HG03558 (cell line): Measurements from ENCODE around the gene NHEJ1.
A peak's percentile ranks its signal among the peaks of the same experiment; 100 is the strongest.

Source experiments
- ATAC-seq: cut with Tn5 transposase; IDR thresholded peaks from one replicate; pipeline ENCODE4 v1.9.1; 2021; ENCODE audit warnings: moderate number of reproducible peaks; ENCODE audit not compliant: unreplicated experiment; ENCODE audit errors: extremely low read depth

The NHEJ1 gene

DNA sequence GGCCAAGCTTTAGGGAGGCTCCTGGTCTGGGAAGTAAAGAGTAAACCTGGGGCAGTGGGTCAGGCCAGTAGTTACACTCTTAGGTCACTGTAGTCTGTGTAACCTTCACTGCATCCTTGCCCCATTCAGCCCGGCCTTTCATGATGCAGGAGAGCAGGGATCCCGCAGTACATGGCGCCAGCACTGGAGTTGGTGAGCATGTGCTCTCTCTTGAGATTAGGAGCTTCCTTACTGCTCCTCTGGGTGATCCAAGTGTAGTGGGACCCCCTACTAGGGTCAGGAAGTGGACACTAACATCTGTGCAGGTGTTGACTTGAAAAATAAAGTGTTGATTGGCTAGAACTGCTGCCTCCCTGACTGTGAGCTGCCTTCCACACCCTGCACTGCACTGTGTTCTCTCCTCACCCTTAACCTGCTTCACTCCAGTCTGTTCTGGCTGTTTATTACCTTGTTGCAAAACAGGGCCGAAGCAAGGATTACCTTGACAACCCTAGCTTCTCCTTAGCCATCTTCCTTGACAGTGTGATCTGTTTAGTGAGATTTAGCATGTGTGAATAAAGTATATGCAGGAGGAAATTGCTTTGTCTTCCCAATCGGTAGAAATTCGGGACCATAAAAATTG lies 22.6 kb upstream of the NHEJ1 start:
- no peak for ATAC-seq

- no peak for ATAC-seq
These were observed 21.9 kb upstream of the NHEJ1 start for GRCh38 chr2:219182331-219183150.

GRCh38 chr2:219181531-219181930 lies 20.9 kb upstream of the NHEJ1 start:
- ATAC-seq: no peak

DNA sequence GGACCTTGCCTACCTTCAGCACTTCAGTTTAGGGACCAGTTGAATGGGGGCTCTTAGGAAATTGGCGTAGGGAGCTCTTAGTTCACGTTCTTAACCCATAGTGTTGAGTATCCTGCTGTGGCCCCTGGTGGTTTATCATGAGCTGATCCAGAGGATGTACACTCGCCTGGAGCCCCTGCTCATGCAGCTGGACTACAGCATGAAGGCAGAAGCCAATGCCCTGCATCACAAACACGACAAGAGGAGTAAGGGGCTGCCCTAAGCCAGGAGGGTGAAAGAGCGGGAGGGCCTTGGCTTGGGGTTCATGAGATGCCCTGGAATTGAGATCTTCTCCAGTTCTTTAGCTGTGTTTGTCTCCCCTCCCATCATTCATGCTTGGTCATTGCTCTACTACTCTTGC lies 20.3 kb upstream of the NHEJ1 start:
- no peak for ATAC-seq

- no peak for ATAC-seq
These were observed 19.2 kb upstream of the NHEJ1 start for GRCh38 chr2:219179601-219180465.

DNA sequence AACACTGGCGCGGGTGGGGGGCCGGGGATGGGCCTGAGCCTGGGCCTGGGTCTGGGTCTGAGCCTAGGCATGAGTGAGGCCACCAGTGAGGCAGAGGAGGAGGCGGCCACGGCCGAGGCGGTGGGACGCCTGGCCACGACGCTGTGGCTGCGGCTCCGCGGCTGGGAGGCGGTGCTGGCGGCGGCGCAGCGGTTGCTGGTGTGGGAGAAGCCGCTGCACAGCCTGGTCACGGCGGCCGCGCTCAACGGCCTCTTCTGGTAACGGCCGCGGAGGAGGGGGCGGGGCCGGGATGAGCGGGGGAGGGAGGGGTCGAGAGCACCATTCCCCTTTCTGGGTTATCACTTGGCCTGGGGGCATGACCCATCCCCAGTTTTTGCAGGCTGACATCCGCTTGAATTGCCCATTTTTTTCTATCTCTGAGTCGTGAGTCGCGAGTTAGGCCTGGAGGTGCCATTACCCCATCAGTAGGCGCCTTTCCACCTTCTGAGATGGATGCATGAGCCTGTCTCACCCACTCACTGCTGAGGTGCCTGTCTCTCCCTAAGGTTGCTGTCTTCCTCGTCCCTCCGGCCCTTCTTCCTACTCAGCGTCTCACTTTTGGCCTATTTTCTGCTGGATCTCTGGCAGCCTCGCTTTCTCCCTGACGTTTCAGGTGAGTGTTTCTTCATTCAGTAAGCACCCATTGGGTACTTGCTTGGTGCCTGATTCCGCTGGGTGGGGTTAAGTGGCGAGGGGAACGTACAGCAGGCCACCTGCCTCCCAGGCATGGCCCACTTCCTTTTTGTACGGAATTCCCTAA lies 18.0 kb upstream of the NHEJ1 start:
- ATAC-seq: no peak

DNA sequence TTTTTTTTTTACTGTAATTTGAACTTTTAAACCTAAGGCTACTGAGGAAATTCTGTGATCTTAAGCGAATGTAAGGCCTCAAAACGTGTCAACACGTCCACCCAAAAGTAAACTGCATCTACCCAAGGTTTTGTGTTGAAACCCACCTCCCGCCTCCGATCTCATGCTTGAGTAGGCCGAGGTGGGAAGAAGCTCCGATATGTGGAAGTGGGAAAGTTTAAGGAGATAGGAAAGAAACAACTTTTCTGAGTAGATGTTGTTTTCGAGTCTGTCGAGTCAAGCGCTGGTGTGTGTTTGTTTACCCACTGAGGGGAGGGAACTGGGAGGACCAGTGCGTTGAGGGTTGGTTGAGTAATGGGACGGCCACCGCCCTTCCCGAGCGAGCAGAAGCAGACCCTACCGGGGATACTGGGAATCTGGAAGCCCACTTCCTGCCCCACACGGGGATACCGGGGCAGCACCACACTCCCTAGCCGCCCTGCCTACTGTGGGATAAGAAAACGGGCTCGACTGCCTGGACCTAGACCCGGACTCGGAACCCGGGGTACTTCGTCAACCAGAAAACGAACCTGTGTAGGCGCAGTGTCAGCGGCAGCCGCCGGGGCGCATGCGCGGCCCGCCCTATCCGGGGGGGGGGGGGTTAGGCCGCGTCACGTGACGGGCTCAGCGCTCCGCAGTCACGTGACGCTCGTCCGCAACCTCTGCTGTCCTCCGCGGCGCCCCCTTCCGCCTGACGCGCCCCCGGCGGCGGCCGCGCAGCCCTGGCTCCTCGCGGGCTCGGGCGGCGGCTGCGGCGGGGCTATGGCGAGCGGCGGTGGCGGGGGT lies 17.1 kb upstream of the NHEJ1 start, which contains the start of gene RETREG2:
RETREG2 (plus strand) TSS at position 724 of the 825 bp plus-strand sequence; CDS start at position 802, 78 bp downstream.
- no peak for ATAC-seq

- ATAC-seq: peak; percentile 49
These were observed 16.4 kb upstream of the NHEJ1 start, which contains the start of gene CNPPD1 for GRCh38 chr2:219176818-219177551. Gene CNPPD1 (minus strand): TSS chr2:219176925. CDS start chr2:219176828, 97 bp downstream.

DNA sequence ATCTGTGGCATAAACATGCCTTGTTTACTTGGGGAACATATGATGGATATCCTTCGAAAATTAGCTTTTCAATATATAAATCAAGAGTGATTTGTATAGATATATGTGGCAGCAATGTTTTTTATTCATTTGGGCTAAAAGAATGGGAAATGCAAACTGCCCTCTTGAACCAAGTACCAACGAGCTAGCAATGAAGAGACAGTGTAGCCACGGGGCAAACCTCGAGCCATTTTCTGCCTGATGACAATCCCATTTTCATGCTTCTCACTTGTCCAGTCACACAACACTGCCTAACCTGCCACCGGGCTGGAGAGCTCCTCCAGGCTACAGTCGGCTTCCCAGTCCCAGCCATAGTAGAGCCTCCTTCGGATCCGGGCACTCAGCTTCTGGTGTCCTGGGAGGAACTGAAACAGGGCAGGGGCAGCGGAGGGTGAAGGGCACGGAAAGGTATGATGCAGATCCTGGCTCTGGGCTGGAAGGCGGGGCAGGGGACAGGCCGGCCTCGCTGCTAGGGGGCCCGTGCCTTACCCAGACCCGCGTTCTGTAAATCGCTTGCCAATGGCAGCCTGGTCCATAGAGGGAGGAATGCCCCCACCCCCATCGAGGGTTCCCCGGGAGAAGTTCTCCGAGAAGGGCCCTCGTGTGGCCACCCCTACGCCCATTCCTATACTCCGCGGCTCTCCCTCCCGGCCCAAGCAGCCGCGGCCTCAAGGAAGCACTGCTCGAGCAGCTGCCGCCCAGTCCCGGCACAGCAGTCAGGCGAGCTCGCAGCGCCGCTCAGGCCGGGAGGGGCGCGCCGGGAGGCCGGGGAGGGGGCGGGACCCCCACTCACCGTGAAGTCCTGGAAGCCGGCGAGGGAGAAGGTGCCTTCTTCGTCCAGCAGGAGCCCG lies 15.6 kb upstream of the NHEJ1 start:
- ATAC-seq: no peak

DNA sequence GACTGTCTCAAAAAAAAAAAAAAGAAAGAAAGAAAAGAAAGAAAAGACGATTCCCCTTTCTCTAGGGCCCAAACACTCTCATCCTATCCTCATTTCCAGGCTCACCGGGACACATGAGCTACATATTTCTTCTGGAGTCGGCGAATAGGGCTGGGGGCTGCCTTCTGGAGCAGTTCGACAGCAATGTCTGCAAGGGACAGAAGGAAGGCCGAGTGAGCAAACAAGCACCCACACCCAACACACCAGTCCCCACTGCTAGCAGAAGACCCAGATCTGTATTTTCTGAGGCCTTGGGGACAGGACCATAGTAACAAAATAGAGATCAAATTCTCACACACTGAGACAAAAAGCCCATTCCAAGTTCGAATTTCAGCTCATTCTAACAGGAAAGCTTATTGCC lies 14.9 kb upstream of the NHEJ1 start:
- ATAC-seq: no peak

- no peak for ATAC-seq
These were observed 14.2 kb upstream of the NHEJ1 start for GRCh38 chr2:219174801-219175200.

GRCh38 chr2:219174146-219174545 lies 13.5 kb upstream of the NHEJ1 start:
- ATAC-seq: no peak

DNA sequence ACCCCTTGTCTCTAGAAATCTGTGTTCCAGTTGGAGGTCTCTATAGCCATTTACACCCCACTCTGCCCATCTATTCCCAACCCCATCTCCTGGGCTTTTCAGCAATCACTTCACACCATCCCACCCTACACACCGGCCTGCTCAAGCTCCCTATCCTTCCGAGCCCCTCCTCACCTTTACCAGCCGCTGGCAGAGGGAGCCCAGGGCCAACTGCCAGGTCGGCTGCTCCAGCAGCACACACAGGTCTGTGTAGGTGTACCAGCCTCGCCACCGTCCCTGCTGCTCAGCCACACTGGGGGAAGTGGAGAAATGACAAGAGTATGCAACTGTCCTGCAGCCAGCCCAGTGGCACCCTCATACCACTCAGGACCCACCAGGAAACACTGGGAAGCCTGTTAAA lies 12.6 kb upstream of the NHEJ1 start:
- ATAC-seq: no peak

DNA sequence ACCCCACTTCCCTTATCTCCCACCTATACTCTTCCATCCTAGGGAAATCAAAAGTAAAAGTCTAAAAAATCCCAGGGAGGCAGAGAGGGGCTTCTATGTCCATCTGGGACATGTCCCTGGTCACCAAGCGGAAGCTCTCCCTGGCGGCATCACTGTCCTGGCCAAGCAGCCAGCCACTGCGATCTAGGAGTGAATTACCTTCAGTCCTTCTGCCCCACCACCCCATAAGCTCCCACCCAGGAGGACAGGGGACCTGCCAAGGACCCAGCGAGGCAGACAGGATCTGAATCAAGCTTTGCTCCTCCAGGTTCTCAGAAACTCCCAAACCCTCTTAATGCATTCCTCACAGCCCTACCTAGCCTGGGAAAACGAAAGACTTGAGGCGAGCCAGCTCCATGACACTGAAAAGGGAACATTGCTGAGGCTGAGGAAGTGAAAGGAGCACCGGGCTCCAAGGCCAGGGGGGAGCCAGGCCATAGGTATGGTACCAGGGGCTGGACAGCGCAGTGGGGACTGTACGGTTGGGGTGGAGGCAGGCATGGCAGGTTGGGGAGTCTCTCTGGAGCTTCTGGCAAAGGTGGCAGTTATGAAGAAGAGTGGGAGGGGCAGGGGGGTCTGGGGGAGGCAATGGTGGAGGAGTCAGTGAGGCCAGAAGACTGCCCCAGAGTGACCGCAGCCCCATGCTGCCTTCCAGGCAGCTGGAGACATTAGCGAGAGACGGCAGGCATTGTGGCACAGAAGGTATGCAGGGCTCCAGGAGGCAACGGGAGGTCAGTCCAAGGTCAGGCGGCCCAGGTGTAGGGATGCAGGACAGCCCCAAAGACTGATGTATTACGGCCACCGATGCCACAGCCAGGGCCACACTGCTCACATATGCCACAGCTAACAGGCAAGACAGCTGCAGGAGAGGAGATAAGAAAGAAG lies 11.9 kb upstream of the NHEJ1 start:
- ATAC-seq: no peak

DNA sequence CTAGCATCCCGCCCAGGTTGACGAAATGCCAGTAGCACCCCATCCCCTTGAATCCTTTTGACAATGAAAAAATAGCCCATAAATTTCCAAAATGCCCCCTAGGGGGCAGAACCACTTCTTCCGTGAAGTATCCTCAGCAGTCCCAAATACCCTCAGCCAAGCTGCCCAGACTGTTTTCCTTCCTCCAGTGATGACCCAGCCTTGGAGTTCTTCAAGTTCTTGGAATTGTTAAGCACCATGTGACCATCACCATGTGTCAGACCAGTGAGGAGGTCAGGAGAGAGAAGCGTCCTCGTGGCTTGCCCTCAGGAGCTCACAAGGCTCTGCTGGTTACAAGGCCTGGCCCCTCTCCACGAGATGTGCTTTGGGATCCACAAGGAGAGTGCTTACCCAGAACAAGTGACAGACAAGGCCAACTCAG lies 10.6 kb upstream of the NHEJ1 start:
- no peak for ATAC-seq

DNA sequence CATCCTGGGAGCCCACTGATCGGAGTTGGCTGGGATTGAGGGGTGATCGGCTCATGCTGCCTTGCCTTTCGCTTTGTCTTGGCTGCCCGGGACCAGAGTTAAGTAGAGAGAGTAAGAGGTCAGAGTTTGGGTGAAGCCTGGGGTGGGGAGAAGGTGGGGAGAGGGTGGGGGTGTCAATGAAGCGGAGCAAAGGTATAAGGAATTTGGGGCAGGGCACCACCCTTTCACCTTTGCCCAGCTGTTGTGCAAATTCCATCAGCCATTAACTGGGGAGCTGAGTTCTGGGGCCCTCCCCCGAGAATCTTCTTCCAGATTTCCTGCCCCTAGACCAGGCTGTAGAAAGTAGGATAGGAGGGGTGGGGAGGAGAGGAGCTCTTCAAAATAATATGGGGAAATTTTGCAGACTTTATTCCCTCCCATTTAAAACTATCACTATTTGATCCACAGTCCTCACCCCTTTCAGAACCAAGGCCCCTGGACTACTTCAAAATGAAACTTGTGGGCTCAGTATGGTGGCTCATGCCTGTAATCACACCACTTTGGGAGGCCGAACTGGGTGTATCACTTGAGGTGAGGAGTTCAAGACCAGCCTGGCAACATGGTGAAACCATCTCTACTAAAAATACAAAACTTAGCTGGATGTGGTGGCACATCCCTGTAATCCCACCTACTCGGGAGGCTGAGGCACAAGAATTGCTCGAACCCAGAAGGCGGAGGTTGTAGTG lies 9.5 kb upstream of the NHEJ1 start, which contains the start of gene SLC23A3:
SLC23A3 (minus strand) TSS at position 100 of the 725 bp plus-strand sequence; CDS start at position 55, 45 bp downstream.
- ATAC-seq: no peak
